ENCODE results near the gene NQO2. TPM values are rescaled to one million over a fixed set of nuclear protein-coding genes. Genes with fewer than 3 reads are reported as not detected.

Gene NQO2
- total and polyA plus RNA-seq, 2 of the 13 experiments (the other 11 are each of a cell fraction or from before 2014, with no cell fraction given), result 32.2 to 56.5 TPM

GRCh38 chr6:3001773-3002293 lies 2.1 kb downstream of the NQO2 start (continued):
- no peak for TF ChIP-seq KDM1A (CRISPR knock-in tag; IDR thresholded peaks at IDR 0.05)
- TF ChIP-seq ZBTB37 (CRISPR knock-in tag; IDR thresholded peaks at IDR 0.05), result no peak
- TF ChIP-seq SRSF4 (IDR thresholded peaks at IDR 0.05; ENCODE audit: low read depth, low read length, poor library complexity, severe bottlenecking), result no peak
- no peak for TF ChIP-seq AFF4 (CRISPR knock-in tag; IDR thresholded peaks at IDR 0.05)
- TF ChIP-seq, protein P1, sequence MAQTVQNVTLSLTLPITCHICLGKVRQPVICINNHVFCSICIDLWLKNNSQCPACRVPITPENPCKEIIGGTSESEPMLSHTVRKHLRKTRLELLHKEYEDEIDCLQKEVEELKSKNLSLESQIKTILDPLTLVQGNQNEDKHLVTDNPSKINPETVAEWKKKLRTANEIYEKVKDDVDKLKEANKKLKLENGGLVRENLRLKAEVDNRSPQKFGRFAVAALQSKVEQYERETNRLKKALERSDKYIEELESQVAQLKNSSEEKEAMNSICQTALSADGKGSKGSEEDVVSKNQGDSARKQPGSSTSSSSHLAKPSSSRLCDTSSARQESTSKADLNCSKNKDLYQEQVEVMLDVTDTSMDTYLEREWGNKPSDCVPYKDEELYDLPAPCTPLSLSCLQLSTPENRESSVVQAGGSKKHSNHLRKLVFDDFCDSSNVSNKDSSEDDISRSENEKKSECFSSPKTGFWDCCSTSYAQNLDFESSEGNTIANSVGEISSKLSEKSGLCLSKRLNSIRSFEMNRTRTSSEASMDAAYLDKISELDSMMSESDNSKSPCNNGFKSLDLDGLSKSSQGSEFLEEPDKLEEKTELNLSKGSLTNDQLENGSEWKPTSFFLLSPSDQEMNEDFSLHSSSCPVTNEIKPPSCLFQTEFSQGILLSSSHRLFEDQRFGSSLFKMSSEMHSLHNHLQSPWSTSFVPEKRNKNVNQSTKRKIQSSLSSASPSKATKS (CRISPR knock-in tag; IDR thresholded peaks at IDR 0.05), result no peak
- TF ChIP-seq HINFP (CRISPR knock-in tag; IDR thresholded peaks at IDR 0.05; ENCODE audit: low read depth), result no peak
- TF ChIP-seq HHEX (CRISPR knock-in tag; IDR thresholded peaks at IDR 0.05), result no peak
- no peak for TF ChIP-seq ZNF263 (CRISPR knock-in tag; IDR thresholded peaks at IDR 0.05)
- no peak for TF ChIP-seq TCF7 (IDR thresholded peaks at IDR 0.05; ENCODE audit: low read depth)
- TF ChIP-seq KDM4B (CRISPR knock-in tag; IDR thresholded peaks at IDR 0.05), result 0 out of 2 replicates have a peak, but pooled peaks have one; percentile 23
- no peak; the same call in 1 of the 2 replicates for TF ChIP-seq NFE2 (CRISPR knock-in tag; IDR thresholded peaks at IDR 0.05)
- TF ChIP-seq ZBTB10 (CRISPR knock-in tag; IDR thresholded peaks at IDR 0.05; ENCODE audit: borderline replicate concordance), result no peak
- 0 out of 2 replicates have a peak, but pooled peaks have one; percentile 14 for TF ChIP-seq ZNF256 (CRISPR knock-in tag; conservative IDR thresholded peaks at IDR 0.05)
- TF ChIP-seq CENPX (CRISPR knock-in tag; IDR thresholded peaks at IDR 0.05), result no peak
- TF ChIP-seq PLSCR1 (CRISPR knock-in tag; IDR thresholded peaks at IDR 0.05; ENCODE audit: borderline replicate concordance), result no peak
- no peak for TF ChIP-seq PAX8 (CRISPR knock-in tag; IDR thresholded peaks at IDR 0.05; ENCODE audit: borderline replicate concordance)
- no peak for TF ChIP-seq TOE1 (CRISPR knock-in tag; IDR thresholded peaks at IDR 0.05)
